IMR-90 (cell line): ENCODE measurements around the gene CHRM1. TPM values are rescaled to one million over a fixed set of nuclear protein-coding genes. Genes with fewer than 3 reads are reported as not detected.

ENCODE experiments used
- ATAC-seq: fragments of 200-7000 bp; cut with Tn5 transposase; 2 replicates; pipeline ENCODE4 v1.9.1; 2020; ENCODE audit warnings: low read depth, mild to moderate bottlenecking, moderate library complexity
- BruUV-seq: library from RNA; stranded (reverse); fragments of 400-500 nt; replicated peaks from 2 replicates; lab custom pipeline; 2021; lab: Mats Ljungman, UMichigan
- CTCF ChIA-PET: fragments of 300-600 bp; formaldehyde crosslinking; extraction: SDS; loops from one replicate; lab custom pipeline; 2021; ENCODE audit warnings: antibody characterized with exemption; lab: Yijun Ruan, JAX
- POLR2A ChIA-PET: fragments of 300-600 bp; sonication (Branson Sonifier 250); formaldehyde crosslinking; loops from one replicate; lab custom pipeline; 2022; ENCODE audit warnings: antibody characterized with exemption; ENCODE audit not compliant: unreplicated experiment; lab: Charles Lee
- DNase-seq: peaks from one replicate; pipeline ENCODE4 v3.0.0; 2013
- H2AFZ ChIP-seq: replicated peaks from 2 replicates; pipeline ENCODE3; 2013; ENCODE audit warnings: low read length, mild to moderate bottlenecking; ENCODE audit not compliant: poor library complexity
- H2AK5ac ChIP-seq: 2 replicates; pipeline ENCODE4 v1.6.1; 2013; ENCODE audit warnings: low read depth, low read length, inconsistent platforms
- H2AK9ac ChIP-seq: replicated peaks from 2 replicates; pipeline ENCODE3; 2013; ENCODE audit warnings: mild to moderate bottlenecking, low read depth, low read length, moderate library complexity; ENCODE audit not compliant: poor library complexity
- H2BK120ac ChIP-seq: 2 replicates; pipeline ENCODE4 v1.6.1; 2013; ENCODE audit warnings: low read depth, low read length, inconsistent platforms
- H2BK15ac ChIP-seq: 3 replicates; pipeline ENCODE4 v1.6.1; 2013; ENCODE audit warnings: low read depth, low read length, inconsistent platforms
- H2BK20ac ChIP-seq: 2 replicates; pipeline ENCODE4 v1.6.1; 2013; ENCODE audit warnings: low read depth, mild to moderate bottlenecking, inconsistent platforms, low read length, moderate library complexity
- H2BK5ac ChIP-seq: 2 replicates; pipeline ENCODE4 v1.6.1; 2013; ENCODE audit warnings: mild to moderate bottlenecking, low read depth, low read length, inconsistent platforms; ENCODE audit not compliant: poor library complexity, severe bottlenecking
- H3K14ac ChIP-seq: replicated peaks from 2 replicates; pipeline ENCODE4 v1.6.1; 2013; ENCODE audit warnings: low read depth, low read length, inconsistent platforms
- H3K18ac ChIP-seq: 2 replicates; pipeline ENCODE4 v1.6.1; 2013; ENCODE audit warnings: low read depth, low read length, control low read depth
- H3K23ac ChIP-seq: 2 replicates; pipeline ENCODE4 v1.6.1; 2013; ENCODE audit warnings: low read depth, low read length, inconsistent platforms
- H3K27ac ChIP-seq: 2 replicates; pipeline ENCODE4 v1.5.1; 2013; ENCODE audit warnings: mild to moderate bottlenecking, control low read depth, low read length; ENCODE audit not compliant: insufficient read depth
- H3K27me3 ChIP-seq: 2 replicates; pipeline ENCODE4 v1.6.1; 2013; ENCODE audit warnings: low read length; ENCODE audit not compliant: control insufficient read depth, insufficient read depth
- H3K36me3 ChIP-seq: 2 replicates; pipeline ENCODE4 v1.6.1; 2013; ENCODE audit warnings: low read length, mixed read lengths; ENCODE audit not compliant: control insufficient read depth, insufficient read depth
- H3K4ac ChIP-seq: 2 replicates; pipeline ENCODE4 v1.6.1; 2013; ENCODE audit warnings: low read depth, low read length, inconsistent platforms
- H3K4me1 ChIP-seq: 2 replicates; pipeline ENCODE4 v1.6.1; 2013; ENCODE audit warnings: low read length, mixed read lengths; ENCODE audit not compliant: control insufficient read depth, insufficient read depth
- H3K4me2 ChIP-seq: 2 replicates; pipeline ENCODE4 v1.6.1; 2013; ENCODE audit warnings: low read depth, mild to moderate bottlenecking, control low read depth, low read length, moderate library complexity
- H3K4me3 ChIP-seq: 2 replicates; pipeline ENCODE4 v1.5.1; 2013; ENCODE audit warnings: low read depth, mild to moderate bottlenecking, control low read depth, low read length, moderate library complexity; ENCODE audit not compliant: insufficient read depth
- H3K56ac ChIP-seq: 2 replicates; pipeline ENCODE4 v1.6.1; 2013; ENCODE audit warnings: low read length, inconsistent platforms; ENCODE audit not compliant: insufficient read depth; ENCODE audit errors: extremely low read depth
- H3K79me1 ChIP-seq, 2 experiments: 2 replicates each; pipeline ENCODE4 v1.6.1; 2013; ENCODE audit warnings: low read length in 2 of 2, inconsistent platforms in 1 of 2, low read depth in 1 of 2
- H3K9ac ChIP-seq: 2 replicates; pipeline ENCODE4 v1.6.1; 2013; ENCODE audit warnings: low read depth, low read length, control low read depth
- H3K9me1 ChIP-seq: 2 replicates; pipeline ENCODE4 v1.6.1; 2013; ENCODE audit warnings: low read length, inconsistent platforms; ENCODE audit not compliant: insufficient read depth
- H3K9me3 ChIP-seq: 2 replicates; pipeline ENCODE4 v1.6.1; 2013; ENCODE audit warnings: low read length; ENCODE audit not compliant: control insufficient read depth, insufficient read depth
- H4K20me1 ChIP-seq: 2 replicates; pipeline ENCODE4 v1.6.1; 2013; ENCODE audit warnings: low read length, inconsistent platforms; ENCODE audit not compliant: insufficient read depth
- H4K5ac ChIP-seq: 2 replicates; pipeline ENCODE4 v1.6.1; 2013; ENCODE audit warnings: mild to moderate bottlenecking, low read depth, low read length, control low read depth
- H4K8ac ChIP-seq, 2 experiments: 2 replicates each; pipeline ENCODE4 v1.6.1; 2013; ENCODE audit warnings: low read depth in 2 of 2, low read length in 2 of 2, control low read depth in 1 of 2, inconsistent platforms in 1 of 2
- H4K91ac ChIP-seq: 2 replicates; pipeline ENCODE4 v1.6.1; 2013; ENCODE audit warnings: low read depth, low read length, inconsistent platforms; ENCODE audit not compliant: insufficient read depth
- CEBPB ChIP-seq: IDR thresholded peaks from 2 replicates; pipeline ENCODE4 v1.6.1; 2012; ENCODE audit warnings: low read depth, low read length, improper control_type of control experiment
- CHD1 ChIP-seq: IDR thresholded peaks from 2 replicates; pipeline ENCODE4 v1.6.1; 2012; ENCODE audit warnings: low read depth, low read length, improper control_type of control experiment
- FOS ChIP-seq: fragments of 150-350 bp; IDR thresholded peaks from 2 replicates; pipeline ENCODE4 v1.6.1; 2016; ENCODE audit warnings: low read depth, low read length
- MAFK ChIP-seq: IDR thresholded peaks from 2 replicates; pipeline ENCODE4 v1.6.1; 2012; ENCODE audit warnings: low read depth, low read length, improper control_type of control experiment
- MAZ ChIP-seq: IDR thresholded peaks from 2 replicates; pipeline ENCODE4 v1.6.1; 2012; ENCODE audit warnings: low read depth, mild to moderate bottlenecking, low read length, improper control_type of control experiment, moderate library complexity, borderline replicate concordance
- MXI1 ChIP-seq: IDR thresholded peaks from 2 replicates; pipeline ENCODE4 v1.6.1; 2012; ENCODE audit warnings: low read depth, mild to moderate bottlenecking, low read length, moderate library complexity, borderline replicate concordance
- NFE2L2 ChIP-seq: fragments of 150-350 bp; IDR thresholded peaks from 2 replicates; pipeline ENCODE4 v1.6.1; 2016; ENCODE audit warnings: low read depth, mild to moderate bottlenecking, low read length
- POLR2A ChIP-seq: IDR thresholded peaks from 2 replicates; pipeline ENCODE4 v1.6.1; 2012; ENCODE audit warnings: mild to moderate bottlenecking, low read depth, low read length
- RCOR1 ChIP-seq: IDR thresholded peaks from 2 replicates; pipeline ENCODE4 v1.6.1; 2012; ENCODE audit warnings: mild to moderate bottlenecking, low read length, improper control_type of control experiment; ENCODE audit not compliant: insufficient replicate concordance
- RFX5 ChIP-seq: IDR thresholded peaks from 2 replicates; pipeline ENCODE4 v1.8.0; 2012; ENCODE audit warnings: low read depth, mild to moderate bottlenecking, low read length, moderate library complexity
- SMC3 ChIP-seq: fragments of 150-350 bp; IDR thresholded peaks from 2 replicates; pipeline ENCODE4 v1.6.1; 2016; ENCODE audit warnings: low read depth, mild to moderate bottlenecking, antibody characterized with exemption, low read length, moderate library complexity
- WGBS, 2 experiments: methylation state at CpG; one replicate each; pipeline versions ENCODE4 v1.1.5 to v1.1.7; 2013; ENCODE audit warnings: missing lambda C conversion rate in 2 of 2; ENCODE audit not compliant: insufficient read length in 1 of 2; ENCODE audit errors: extremely low coverage in 2 of 2; 5-methylcytosine and 5-hydroxymethylcytosine counted together
- dilution Hi-C: fragments of 300-500 bp; cut with HindIII; formaldehyde crosslinking; loops from one replicate; pipeline ENCODE4 v1.14.3; 2018; ENCODE audit warnings: low sequenced_read_pairs; ENCODE audit not compliant: unreplicated experiment
- in situ Hi-C: fragments of 300-500 bp; cut with MboI; formaldehyde crosslinking; loops from 3 replicates; pipeline ENCODE4 v1.14.3; 2019; ENCODE audit warnings: low sequenced_read_pairs, inconsistent platforms, mixed read lengths
- intact Hi-C: fragments of 100-400 bp; cut with micrococcal nuclease; formaldehyde crosslinking; loops from 2 replicates; pipeline ENCODE4 v1.10.0; 2022
- polyA plus RNA-seq, 3 experiments: library from polyadenylated mRNA; depleted of rRNA; stranded (reverse); fragments of >200 nt; gene quantifications; 2 replicates each; pipeline ENCODE4 v1.2.3, GENCODE V29; 2012; ENCODE audit warnings: low replicate concordance in 1 of 3
- total RNA-seq: library from RNA; depleted of rRNA; stranded (reverse); fragments of >200 nt; gene quantifications from 2 replicates; pipeline ENCODE4 v1.2.3, GENCODE V29; 2012
- TF ChIP-seq, protein P1 (sequence below): fragments of 150-350 bp; IDR thresholded peaks from 2 replicates; pipeline ENCODE4 v1.6.1; 2016; ENCODE audit warnings: low read depth, mild to moderate bottlenecking, low read length, moderate library complexity, borderline replicate concordance

The CHRM1 gene
- total and polyA plus RNA-seq, 2 of the 4 experiments (the other 2 are of a cell fraction): not detected

DNA sequence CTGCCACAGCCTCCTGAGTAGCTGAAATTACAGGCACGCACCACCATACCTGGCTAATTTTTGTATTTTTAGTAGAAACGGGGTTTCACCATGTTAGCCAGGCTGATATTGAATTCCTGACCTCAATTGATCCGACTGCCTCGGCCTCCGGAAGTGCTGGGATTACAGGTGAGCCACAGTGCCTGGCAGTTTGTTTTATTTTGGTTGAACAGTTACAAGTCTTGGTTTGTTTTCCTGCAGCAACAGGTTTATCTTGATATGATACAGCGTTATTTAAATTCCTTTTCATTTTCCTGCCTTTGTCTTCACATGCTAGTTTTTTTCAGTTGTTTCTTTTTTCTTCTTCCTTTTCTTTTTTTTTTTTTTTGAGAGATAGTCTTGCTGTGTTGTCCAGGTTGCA is 44.5 kb downstream of the CHRM1 start:
- H3K4me2 ChIP-seq: no peak overlapping the region
- H3K23ac ChIP-seq: no peak overlapping the region

More for the DNA sequence above, 44.5 kb downstream of the CHRM1 start:
- peaks cover 13% of the 10 kb centered on the region for H3K4me1 ChIP-seq
- H2AK5ac ChIP-seq: no peak overlapping the region
- H4K8ac ChIP-seq: no peak overlapping the region
- peaks cover under 1% of the 10 kb centered on the region for H3K36me3 ChIP-seq
- H2AK9ac ChIP-seq: no peak overlapping the region
- H2BK120ac ChIP-seq: no peak overlapping the region
- ATAC-seq: no peak
- POLR2A ChIA-PET: no interaction called here
- H3K27ac ChIP-seq: no peak overlapping the region
- H2BK5ac ChIP-seq: no peak overlapping the region
- in situ Hi-C loops (loop anchor here (25.0 kb wide), 1 partner anchor 786 kb away; the partner anchor contains the start of gene ATL3), dilution Hi-C loops (no loop called here), intact Hi-C loops (no loop called here)
- H3K79me1 ChIP-seq: peaks cover 4 to 22% of the 10 kb centered on the region in 2 experiments; a peak in 3 of 4 replicates
- peaks cover 7% of the 10 kb centered on the region; the same call in 1 of the 2 replicates for H4K20me1 ChIP-seq
- DNase-seq: no peak
- no peak overlapping the region for H3K4ac ChIP-seq
- TF ChIP-seq FOS (no peak), MAFK (no peak), NFE2L2 (no peak), RCOR1 (no peak), CEBPB (no peak), POLR2A (no peak), CHD1 (no peak), RFX5 (no peak), MXI1 (no peak), SMC3 (no peak), MAZ (no peak)
- TF ChIP-seq, protein P1, sequence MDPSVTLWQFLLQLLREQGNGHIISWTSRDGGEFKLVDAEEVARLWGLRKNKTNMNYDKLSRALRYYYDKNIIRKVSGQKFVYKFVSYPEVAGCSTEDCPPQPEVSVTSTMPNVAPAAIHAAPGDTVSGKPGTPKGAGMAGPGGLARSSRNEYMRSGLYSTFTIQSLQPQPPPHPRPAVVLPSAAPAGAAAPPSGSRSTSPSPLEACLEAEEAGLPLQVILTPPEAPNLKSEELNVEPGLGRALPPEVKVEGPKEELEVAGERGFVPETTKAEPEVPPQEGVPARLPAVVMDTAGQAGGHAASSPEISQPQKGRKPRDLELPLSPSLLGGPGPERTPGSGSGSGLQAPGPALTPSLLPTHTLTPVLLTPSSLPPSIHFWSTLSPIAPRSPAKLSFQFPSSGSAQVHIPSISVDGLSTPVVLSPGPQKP: no peak
- H4K91ac ChIP-seq: no peak overlapping the region
- CTCF ChIA-PET: no interaction called here
- no peak overlapping the region for H3K14ac ChIP-seq
- 100% methylated on average over 4 of the region's 6 CpGs; no CpG with 5 or more reads in 1 of the 2 experiments for WGBS, 2 experiments
- no peak overlapping the region for H3K4me3 ChIP-seq
- H2AFZ ChIP-seq: no peak overlapping the region
- H3K56ac ChIP-seq: no peak overlapping the region
- no peak overlapping the region for H3K18ac ChIP-seq
- no peak overlapping the region for H2BK15ac ChIP-seq
- no peaks in the 10 kb centered on the region; the same call in 1 of the 2 replicates for H3K9me1 ChIP-seq
- no peak overlapping the region for H2BK20ac ChIP-seq
- no peaks in the 10 kb centered on the region for H3K27me3 ChIP-seq
- H4K5ac ChIP-seq: no peak overlapping the region
- H3K9me3 ChIP-seq: no peaks in the 10 kb centered on the region
- BruUV-seq: no TSS peak
- no peak overlapping the region for H3K9ac ChIP-seq
